ENCODE data around the gene MEN1. TPM values are rescaled to one million over a fixed set of nuclear protein-coding genes. Genes with fewer than 3 reads are reported as not detected.

The MEN1 gene
- total and polyA plus RNA-seq, 7 donors = 6.8 to 26.1 (median 9.4) TPM

DNA sequence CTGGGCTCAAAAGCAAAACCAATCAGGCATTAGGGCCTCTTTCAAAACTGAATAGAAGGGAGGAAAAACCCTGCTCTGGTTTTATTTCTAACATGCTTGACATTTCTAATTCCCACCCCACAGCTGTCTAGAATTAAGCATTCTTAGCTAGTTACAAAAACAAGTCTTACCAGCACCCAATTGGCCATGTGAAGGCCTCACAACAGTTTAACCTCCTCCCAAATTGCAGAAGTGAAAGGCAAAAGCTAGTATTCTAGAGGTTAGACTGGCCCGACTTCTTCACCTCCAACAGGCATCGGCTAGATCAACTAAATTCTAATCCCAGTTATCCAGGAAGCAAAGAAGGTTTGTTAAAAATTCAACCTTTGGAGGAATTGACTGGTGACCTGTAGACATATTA is 38.5 kb downstream of the MEN1 start:
- intact Hi-C loops (cut with DNase I) = no loop called here
- Histone ChIP-seq H3K4me3 (no peak overlapping the region), H3K27me3 (no peaks in the 10 kb centered on the region), H3K27ac (peak overlapping the region in 3 of 4 donors; percentile 14 to 56 (median 48)), H3K36me3 (peaks cover 70 to 97% (median 87%) of the 10 kb centered on the region in 4 donors), H3K4me1 (peaks cover 0 to 76% (median 51%) of the 10 kb centered on the region in 4 donors), H3K9me3 (no peaks in the 10 kb centered on the region)
- TF ChIP-seq, protein P1, sequence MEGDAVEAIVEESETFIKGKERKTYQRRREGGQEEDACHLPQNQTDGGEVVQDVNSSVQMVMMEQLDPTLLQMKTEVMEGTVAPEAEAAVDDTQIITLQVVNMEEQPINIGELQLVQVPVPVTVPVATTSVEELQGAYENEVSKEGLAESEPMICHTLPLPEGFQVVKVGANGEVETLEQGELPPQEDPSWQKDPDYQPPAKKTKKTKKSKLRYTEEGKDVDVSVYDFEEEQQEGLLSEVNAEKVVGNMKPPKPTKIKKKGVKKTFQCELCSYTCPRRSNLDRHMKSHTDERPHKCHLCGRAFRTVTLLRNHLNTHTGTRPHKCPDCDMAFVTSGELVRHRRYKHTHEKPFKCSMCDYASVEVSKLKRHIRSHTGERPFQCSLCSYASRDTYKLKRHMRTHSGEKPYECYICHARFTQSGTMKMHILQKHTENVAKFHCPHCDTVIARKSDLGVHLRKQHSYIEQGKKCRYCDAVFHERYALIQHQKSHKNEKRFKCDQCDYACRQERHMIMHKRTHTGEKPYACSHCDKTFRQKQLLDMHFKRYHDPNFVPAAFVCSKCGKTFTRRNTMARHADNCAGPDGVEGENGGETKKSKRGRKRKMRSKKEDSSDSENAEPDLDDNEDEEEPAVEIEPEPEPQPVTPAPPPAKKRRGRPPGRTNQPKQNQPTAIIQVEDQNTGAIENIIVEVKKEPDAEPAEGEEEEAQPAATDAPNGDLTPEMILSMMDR (IDR thresholded peaks at IDR 0.05) = no peak
- TF ChIP-seq EP300 (IDR thresholded peaks at IDR 0.05) (no peak), POLR2A (IDR thresholded peaks at IDR 0.05) (no peak), POLR2AphosphoS5 (IDR thresholded peaks at IDR 0.05) (no peak)
- no peak for DNase-seq
- WGBS, 2 donors = 67 to 90% methylated on average over 2 of the region's 2 CpGs

DNA sequence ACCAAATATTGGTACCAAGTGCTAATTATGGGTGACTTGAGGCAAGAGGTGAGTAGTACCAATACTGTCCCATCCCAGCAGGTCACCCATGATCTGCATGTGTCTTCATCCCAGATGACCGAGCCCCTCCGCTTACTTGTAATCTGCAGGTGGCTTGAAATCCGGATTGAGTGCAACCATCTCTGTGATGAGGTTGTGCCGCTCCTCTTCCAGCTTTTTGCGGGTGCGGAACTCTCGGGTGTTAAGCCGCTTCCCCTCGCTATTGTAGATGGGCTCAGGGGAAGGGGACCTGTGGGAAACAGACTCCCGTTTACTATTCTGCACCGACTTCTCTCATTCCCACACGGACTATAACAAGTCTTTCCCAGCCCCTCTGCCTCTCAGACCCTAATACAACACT is 40.2 kb downstream of the MEN1 start:
- no peaks in the 10 kb centered on the region for H3K9me3 ChIP-seq
- 96% methylated on average over 12 of the region's 12 CpGs for WGBS, 2 donors
- TF ChIP-seq, protein P1 (IDR thresholded peaks at IDR 0.05) = no peak
- TF ChIP-seq EP300 (IDR thresholded peaks at IDR 0.05) (no peak), POLR2A (IDR thresholded peaks at IDR 0.05) (no peak), POLR2AphosphoS5 (IDR thresholded peaks at IDR 0.05) (no peak)

DNA sequence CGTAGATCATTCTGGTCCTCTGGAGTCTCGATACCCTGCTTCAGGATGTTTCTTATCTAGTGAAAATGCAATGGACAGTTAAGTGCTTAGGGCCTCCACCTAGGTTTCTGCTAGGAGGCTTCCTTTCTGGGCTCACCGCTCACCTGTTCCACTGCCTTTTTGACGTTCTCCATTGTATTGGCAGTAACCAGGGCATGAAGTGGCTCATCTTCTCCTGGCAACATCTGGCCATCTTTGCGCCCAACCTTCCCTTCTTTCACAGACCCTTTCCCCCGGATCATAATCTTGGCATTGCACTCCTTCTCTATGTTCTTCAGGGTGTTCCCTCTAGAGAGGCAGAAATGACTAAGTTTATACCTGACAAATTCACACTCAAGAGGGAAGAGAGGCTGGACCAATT is 41.1 kb downstream of the MEN1 start:
- intact Hi-C loops (cut with DNase I) = no loop called here
- no peak overlapping the region for H3K4me3 ChIP-seq
- no peak overlapping the region for H3K27ac ChIP-seq
- peaks cover 0 to 62% (median 43%) of the 10 kb centered on the region in 4 donors for H3K4me1 ChIP-seq
- H3K27me3 ChIP-seq = no peaks in the 10 kb centered on the region
- H3K36me3 ChIP-seq = peaks cover 80 to 100% (median 91%) of the 10 kb centered on the region in 4 donors
- TF ChIP-seq POLR2A (IDR thresholded peaks at IDR 0.05) (no peak), POLR2AphosphoS5 (IDR thresholded peaks at IDR 0.05) (no peak), EP300 (IDR thresholded peaks at IDR 0.05) (no peak)
- TF ChIP-seq, protein P1 (IDR thresholded peaks at IDR 0.05) = no peak
- DNase-seq = no peak
- no peaks in the 10 kb centered on the region for H3K9me3 ChIP-seq
- WGBS, 2 donors = 94 to 95% methylated on average over 6 of the region's 6 CpGs

More for the DNA sequence above, 40.2 kb downstream of the MEN1 start:
- H3K27me3 ChIP-seq = no peaks in the 10 kb centered on the region
- H3K4me1 ChIP-seq = peaks cover 0 to 62% (median 42%) of the 10 kb centered on the region in 4 donors
- intact Hi-C loops (cut with DNase I) = no loop called here
- peaks cover 77 to 100% (median 90%) of the 10 kb centered on the region in 4 donors for H3K36me3 ChIP-seq
- no peak overlapping the region for H3K4me3 ChIP-seq
- no peak overlapping the region for H3K27ac ChIP-seq
- peak; percentile 60 for DNase-seq

DNA sequence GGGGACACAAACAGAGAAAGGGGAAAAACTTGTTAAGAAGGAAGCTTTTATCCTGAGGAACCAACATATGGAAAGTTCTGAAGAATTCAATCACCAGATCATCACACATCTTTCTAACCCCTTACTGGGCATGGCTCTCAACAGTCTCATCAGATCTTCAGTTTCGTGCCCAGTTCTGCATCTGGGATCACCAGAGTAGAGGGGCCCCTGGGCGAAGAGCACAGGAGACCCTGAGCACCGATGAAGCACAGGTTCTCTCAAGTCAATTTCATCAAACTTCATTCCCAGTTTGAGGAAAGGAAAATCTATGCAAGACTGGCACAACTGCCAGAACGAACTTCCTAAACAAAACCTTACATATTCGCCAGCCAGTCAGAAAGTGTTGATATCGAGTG is 42.1 kb downstream of the MEN1 start:
- Histone ChIP-seq H3K27ac (peak overlapping the region; percentile 65 to 81 (median 74)), H3K9me3 (no peaks in the 10 kb centered on the region), H3K4me1 (peaks cover 0 to 62% (median 44%) of the 10 kb centered on the region in 4 donors), H3K27me3 (no peaks in the 10 kb centered on the region), H3K36me3 (peaks cover 71 to 97% (median 91%) of the 10 kb centered on the region in 4 donors), H3K4me3 (no peak overlapping the region)
- TF ChIP-seq POLR2AphosphoS5 (IDR thresholded peaks at IDR 0.05) (no peak), EP300 (IDR thresholded peaks at IDR 0.05) (no peak), POLR2A (IDR thresholded peaks at IDR 0.05) (no peak)
- TF ChIP-seq, protein P1 (IDR thresholded peaks at IDR 0.05) = no peak
- intact Hi-C loops (cut with DNase I) = no loop called here
- DNase-seq = no peak
- 91 to 94% methylated on average over 6 of the region's 6 CpGs for WGBS, 2 donors
